ES-I3 (cell line): ENCODE measurements around the gene IFT27.

Source experiments
- H3K36me3 ChIP-seq: 2 replicates; pipeline ENCODE4 v1.6.1; 2013; ENCODE audit warnings: mild to moderate bottlenecking, low read length, control low read depth, moderate library complexity; ENCODE audit not compliant: insufficient read depth
- H3K4me1 ChIP-seq: 2 replicates; pipeline ENCODE4 v1.6.1; 2013; ENCODE audit warnings: mild to moderate bottlenecking, control low read depth, low read length; ENCODE audit not compliant: insufficient read depth
- H3K9ac ChIP-seq: 2 replicates; pipeline ENCODE4 v1.6.1; 2013; ENCODE audit warnings: low read depth, mild to moderate bottlenecking, low read length, moderate library complexity
- H3K9me3 ChIP-seq: 2 replicates; pipeline ENCODE4 v1.6.1; 2013; ENCODE audit warnings: mild to moderate bottlenecking, low read length, moderate library complexity; ENCODE audit not compliant: control insufficient read depth, insufficient read depth

Gene IFT27

GRCh38 chr22:36778020-36778419 is 2.1 kb upstream of the IFT27 start:
- Histone ChIP-seq H3K9me3 (peaks cover 6% of the 10 kb centered on the region; the same call in 1 of the 2 replicates), H3K9ac (no peak overlapping the region), H3K4me1 (0 out of 2 replicates have a peak, but pooled peaks cover 3% of the 10 kb centered on the region), H3K36me3 (no peaks in the 10 kb centered on the region)

DNA sequence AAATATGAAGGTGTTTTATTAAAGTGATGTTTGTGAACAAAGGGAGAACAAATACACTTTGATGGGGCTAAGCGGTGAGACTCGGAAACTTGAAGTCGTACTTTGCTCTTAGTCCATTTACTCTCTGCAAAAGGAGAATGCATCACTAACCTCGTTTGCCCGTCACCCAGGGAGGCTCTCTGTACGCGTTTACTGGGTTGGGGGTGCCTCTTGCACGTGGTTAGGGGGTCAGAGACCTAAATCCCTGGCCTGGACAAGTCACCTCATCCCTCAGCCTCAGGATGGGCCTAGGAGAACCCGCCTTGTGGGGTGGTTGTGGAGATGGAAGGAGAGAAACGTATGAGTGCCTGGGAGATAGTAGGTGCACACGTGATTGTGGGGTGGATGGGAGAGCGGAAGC is 803 bp upstream of the IFT27 start:
- H3K4me1 ChIP-seq, result 0 out of 2 replicates have a peak, but pooled peaks cover 3% of the 10 kb centered on the region
- H3K9ac ChIP-seq, result peak overlapping the region; percentile 31; the same call in 1 of the 2 replicates
- peaks cover 6% of the 10 kb centered on the region; the same call in 1 of the 2 replicates for H3K9me3 ChIP-seq
- H3K36me3 ChIP-seq, result no peaks in the 10 kb centered on the region

DNA sequence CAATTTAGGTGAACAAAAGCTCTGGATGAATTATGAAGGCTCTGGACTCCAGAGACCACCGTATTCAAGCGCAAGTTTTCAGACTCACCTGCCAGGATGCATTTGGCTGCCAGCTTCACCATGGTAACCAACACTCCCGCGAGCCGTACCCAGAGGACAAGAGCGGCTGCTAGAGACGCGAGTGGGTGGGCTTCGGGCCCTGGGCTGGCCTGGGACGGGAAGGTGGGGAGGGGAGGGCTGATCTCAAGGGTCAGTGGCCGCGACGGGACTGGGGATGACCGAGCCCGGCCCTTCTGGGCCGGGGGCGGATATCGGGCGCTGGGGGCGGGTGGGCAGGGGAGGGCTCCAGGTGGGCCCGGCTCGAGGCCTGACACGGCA is 344 bp downstream of the IFT27 start:
- no peaks in the 10 kb centered on the region for H3K36me3 ChIP-seq
- peaks cover 7% of the 10 kb centered on the region; the same call in 1 of the 2 replicates for H3K4me1 ChIP-seq
- H3K9ac ChIP-seq, result peak overlapping the region; percentile 76

DNA sequence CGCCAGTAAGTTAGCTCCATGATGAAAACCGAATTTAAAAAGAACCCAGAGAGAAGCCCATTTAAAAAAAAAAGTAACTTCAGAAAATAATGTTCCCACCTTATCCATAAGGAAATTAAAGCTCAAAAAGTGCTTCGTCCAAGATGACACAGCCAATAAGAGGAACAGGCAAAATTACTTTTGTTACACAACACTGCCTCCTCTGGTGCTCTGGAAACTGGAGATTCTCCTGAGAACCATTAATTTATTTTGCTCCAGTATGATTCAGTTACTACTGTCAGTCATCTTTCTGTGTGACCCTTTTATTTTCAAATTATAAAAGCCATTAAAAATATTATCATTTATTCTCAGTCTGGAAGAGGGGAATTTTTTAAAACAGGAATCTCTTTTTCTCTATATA is 2.0 kb downstream of the IFT27 start:
- Histone ChIP-seq H3K9me3 (peaks cover 6% of the 10 kb centered on the region; the same call in 1 of the 2 replicates), H3K36me3 (no peaks in the 10 kb centered on the region), H3K4me1 (peaks cover 12% of the 10 kb centered on the region; the same call in 1 of the 2 replicates), H3K9ac (no peak overlapping the region)

More for the DNA sequence above, 344 bp downstream of the IFT27 start:
- peaks cover 6% of the 10 kb centered on the region; the same call in 1 of the 2 replicates for H3K9me3 ChIP-seq

- Histone ChIP-seq H3K36me3 (no peaks in the 10 kb centered on the region), H3K4me1 (peaks cover 12% of the 10 kb centered on the region; the same call in 1 of the 2 replicates), H3K9ac (no peak overlapping the region), H3K9me3 (no peaks in the 10 kb centered on the region)
These were observed 3.5 kb downstream of the IFT27 start for GRCh38 chr22:36772451-36772850.

GRCh38 chr22:36771356-36772063 is 4.4 kb downstream of the IFT27 start:
- Histone ChIP-seq H3K9me3 (no peaks in the 10 kb centered on the region), H3K36me3 (no peaks in the 10 kb centered on the region), H3K9ac (no peak overlapping the region), H3K4me1 (peaks cover 12% of the 10 kb centered on the region; the same call in 1 of the 2 replicates)

DNA sequence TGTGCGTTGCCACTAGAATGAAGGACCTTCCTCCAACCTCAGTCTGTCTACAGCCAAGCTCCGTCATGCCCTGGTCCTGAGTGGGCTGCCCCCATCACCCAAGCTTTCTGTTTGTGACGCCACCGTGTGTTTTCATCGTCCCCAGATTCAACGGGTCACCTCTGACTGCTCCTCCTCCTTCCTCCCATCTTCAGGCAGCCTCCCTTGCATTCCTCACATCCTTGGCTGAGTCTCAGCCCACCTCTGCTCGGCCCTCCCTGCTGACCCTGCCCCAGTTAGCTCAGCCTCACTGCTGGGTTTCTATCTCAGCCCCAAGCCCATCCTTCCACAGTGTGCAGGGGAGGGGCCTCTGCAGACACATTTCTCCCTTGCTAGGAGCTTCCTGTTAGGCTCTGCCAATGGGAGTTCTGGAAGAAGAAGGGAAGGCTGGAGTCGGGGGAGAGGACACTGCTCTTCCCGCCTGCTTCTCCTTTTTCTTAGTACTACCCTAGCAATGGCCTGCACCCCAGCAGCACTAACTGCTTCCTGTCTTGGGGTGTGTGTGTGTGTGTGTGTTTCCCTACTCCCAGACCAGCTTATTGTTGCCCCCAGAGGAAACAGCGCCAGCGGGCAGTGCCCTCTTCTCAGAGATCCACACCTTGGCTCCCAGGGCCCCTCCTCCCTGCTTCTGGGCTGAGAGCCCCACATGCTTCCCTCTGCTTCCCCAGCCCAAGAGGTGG is 5.2 kb downstream of the IFT27 start:
- Histone ChIP-seq H3K9me3 (no peaks in the 10 kb centered on the region), H3K9ac (no peak overlapping the region), H3K36me3 (no peaks in the 10 kb centered on the region), H3K4me1 (peaks cover 12% of the 10 kb centered on the region; the same call in 1 of the 2 replicates)

DNA sequence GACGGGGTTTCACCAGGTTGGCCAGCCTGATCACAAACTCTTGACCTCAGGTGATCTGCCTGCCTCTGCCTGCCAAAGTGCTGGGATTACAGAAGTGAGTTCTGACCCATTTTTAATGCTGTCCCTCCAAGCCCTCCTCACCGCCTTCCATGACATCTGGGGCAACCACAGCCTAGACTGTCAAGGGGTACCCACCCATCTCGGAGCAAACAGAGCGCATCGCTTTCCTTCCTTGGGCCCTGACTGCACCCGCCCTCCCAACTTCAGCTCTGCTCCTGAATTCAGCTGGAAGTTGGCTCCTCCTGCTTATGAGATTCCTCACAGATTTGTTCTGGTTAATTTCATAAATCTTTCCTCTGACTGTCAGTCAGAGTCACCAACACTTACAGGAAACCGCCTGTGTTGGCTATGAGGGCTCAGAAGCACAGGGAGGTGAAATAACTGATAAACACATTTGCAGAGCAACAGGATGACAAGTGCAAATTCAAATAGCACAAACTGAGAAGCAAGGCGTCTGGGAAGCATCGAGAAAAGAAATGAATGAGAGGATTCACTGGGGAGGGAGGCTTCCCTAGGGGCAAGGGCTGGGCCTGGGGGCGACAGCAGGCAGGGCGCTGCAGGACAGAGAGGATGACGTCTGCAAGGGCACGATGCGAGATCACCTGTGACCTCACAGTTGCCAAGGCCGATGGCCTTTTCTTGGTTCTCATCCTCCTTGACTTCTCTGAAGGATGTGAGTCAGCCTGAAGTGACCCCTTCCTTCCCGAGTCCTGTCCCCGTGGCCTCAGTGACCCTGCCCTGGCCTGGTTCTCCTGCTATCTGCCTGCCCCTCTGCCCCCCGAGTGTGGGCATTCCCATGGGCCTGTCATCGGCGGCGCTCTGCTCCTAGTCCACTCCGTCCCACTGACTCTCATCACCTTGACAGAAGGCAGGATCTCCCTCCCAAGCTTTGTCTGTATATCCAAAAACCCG is 6.1 kb downstream of the IFT27 start:
- H3K9ac ChIP-seq, result no peak overlapping the region
- H3K9me3 ChIP-seq, result no peaks in the 10 kb centered on the region
- H3K4me1 ChIP-seq, result peaks cover 10% of the 10 kb centered on the region; the same call in 1 of the 2 replicates
- no peaks in the 10 kb centered on the region for H3K36me3 ChIP-seq

GRCh38 chr22:36768616-36769015 is 7.3 kb downstream of the IFT27 start:
- H3K36me3 ChIP-seq, result peaks cover under 1% of the 10 kb centered on the region; the same call in 1 of the 2 replicates
- no peaks in the 10 kb centered on the region for H3K9me3 ChIP-seq
- H3K9ac ChIP-seq, result no peak overlapping the region
- H3K4me1 ChIP-seq, result peaks cover 9% of the 10 kb centered on the region; the same call in 1 of the 2 replicates

- Histone ChIP-seq H3K9me3 (no peaks in the 10 kb centered on the region), H3K9ac (no peak overlapping the region), H3K4me1 (peaks cover 9% of the 10 kb centered on the region; the same call in 1 of the 2 replicates), H3K36me3 (peaks cover 5% of the 10 kb centered on the region; the same call in 1 of the 2 replicates)
These were observed 7.8 kb downstream of the IFT27 start for GRCh38 chr22:36768141-36768540.

DNA sequence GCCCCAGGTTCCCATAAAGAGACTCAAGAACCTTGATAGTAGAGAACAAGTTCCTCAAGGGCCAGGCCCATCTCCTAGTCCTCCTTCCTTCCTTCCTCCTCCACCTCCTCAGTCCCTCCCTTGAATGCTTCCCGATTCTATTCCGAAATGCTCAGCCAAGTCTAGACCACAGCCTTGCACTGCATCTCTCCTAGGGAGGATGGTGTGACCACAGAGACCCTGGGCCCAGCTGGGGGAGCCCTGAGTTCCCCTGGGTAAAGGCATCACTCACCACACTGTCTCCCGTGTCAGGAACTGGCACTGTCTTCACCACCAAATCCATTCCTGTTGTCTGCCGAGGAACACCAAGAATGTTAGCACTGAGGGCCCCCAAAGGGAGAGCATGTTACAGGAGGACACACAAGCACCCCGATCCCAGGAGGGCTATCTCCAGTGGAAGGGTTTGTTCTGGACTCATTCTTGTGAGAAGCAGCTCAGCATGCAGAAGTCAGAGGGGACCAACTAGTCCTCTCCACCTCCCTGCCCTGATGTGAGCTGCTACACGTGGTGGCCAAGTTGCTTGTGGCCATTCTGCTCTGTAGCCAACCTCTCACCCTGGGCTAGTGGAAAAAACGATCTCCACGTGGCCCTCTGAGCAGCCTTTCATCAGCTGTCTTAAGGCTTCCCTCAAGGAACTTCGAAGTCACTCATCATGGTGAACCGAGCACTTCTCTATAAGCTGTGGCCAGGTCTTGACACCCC is 8.7 kb downstream of the IFT27 start:
- H3K4me1 ChIP-seq, result peaks cover 9% of the 10 kb centered on the region; the same call in 1 of the 2 replicates
- no peaks in the 10 kb centered on the region for H3K9me3 ChIP-seq
- no peak overlapping the region for H3K9ac ChIP-seq
- peaks cover 6% of the 10 kb centered on the region; the same call in 1 of the 2 replicates for H3K36me3 ChIP-seq

- peaks cover 6% of the 10 kb centered on the region; the same call in 1 of the 2 replicates for H3K36me3 ChIP-seq
- H3K9ac ChIP-seq, result no peak overlapping the region
- no peaks in the 10 kb centered on the region for H3K9me3 ChIP-seq
- H3K4me1 ChIP-seq, result peaks cover 9% of the 10 kb centered on the region; the same call in 1 of the 2 replicates
These were observed 9.9 kb downstream of the IFT27 start for GRCh38 chr22:36765943-36766450.
